B cell (primary cell): Measurements from ENCODE around the gene ZP3.
"Not testable (repeated sequence)": the region's sequence is repeated elsewhere in the genome, so short reads cannot be mapped to it uniquely, and the experiment has no call there.

Experiments
- EZH2 ChIP-seq: IDR thresholded peaks from 2 replicates; pipeline ENCODE4 v1.6.1; 2012; ENCODE audit warnings: borderline replicate concordance, low read depth, mild to moderate bottlenecking, moderate library complexity, low read length; ENCODE audit not compliant: insufficient read depth, poor library complexity, severe bottlenecking
- TF ChIP-seq, protein P1 (sequence below): fragments of 200-600 bp; IDR thresholded peaks from one replicate; pipeline ENCODE4 v1.8.0; 2022; ENCODE audit warnings: antibody characterized with exemption, mild to moderate bottlenecking

DNA sequence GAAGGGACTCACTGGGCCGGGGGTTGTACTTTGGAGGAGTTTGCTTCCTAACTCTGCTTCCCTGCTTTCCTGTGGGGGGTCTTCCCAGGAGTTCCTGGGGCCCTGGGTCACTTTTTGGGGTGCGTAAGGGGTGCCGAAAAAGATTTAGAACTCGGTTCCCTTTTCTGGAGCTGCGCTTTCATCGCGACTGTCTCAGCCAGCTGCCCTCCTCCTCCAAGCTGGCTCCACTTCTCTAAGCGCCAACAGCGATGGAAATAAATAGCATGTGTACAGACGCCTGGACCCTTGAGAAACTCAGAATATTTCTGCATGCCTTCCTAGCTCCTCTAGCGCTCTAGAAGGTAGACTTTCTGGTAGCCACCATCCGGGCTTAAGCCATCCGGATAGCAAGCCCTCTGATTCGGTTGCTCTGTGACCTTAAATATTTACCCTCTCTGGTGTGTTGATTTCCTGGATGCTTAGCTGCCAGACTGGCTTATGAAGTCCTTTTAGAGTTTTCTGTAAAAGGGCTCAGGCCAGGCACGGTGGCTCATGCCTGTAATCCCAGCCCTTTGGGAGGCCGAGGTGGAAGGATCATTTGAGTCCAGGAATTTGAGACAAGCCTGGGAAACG is 37.6 kb downstream of the ZP3 start:
- TF ChIP-seq, protein P1, sequence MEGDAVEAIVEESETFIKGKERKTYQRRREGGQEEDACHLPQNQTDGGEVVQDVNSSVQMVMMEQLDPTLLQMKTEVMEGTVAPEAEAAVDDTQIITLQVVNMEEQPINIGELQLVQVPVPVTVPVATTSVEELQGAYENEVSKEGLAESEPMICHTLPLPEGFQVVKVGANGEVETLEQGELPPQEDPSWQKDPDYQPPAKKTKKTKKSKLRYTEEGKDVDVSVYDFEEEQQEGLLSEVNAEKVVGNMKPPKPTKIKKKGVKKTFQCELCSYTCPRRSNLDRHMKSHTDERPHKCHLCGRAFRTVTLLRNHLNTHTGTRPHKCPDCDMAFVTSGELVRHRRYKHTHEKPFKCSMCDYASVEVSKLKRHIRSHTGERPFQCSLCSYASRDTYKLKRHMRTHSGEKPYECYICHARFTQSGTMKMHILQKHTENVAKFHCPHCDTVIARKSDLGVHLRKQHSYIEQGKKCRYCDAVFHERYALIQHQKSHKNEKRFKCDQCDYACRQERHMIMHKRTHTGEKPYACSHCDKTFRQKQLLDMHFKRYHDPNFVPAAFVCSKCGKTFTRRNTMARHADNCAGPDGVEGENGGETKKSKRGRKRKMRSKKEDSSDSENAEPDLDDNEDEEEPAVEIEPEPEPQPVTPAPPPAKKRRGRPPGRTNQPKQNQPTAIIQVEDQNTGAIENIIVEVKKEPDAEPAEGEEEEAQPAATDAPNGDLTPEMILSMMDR = not testable (repeated sequence)
- TF ChIP-seq EZH2 = not testable (repeated sequence)
